HG03565 (cell line): Measurements from ENCODE around the gene FHIT.
"Not testable (repeated sequence)": the region's sequence is repeated elsewhere in the genome, so short reads cannot be mapped to it uniquely, and the experiment has no call there.

Experiments used
- ATAC-seq: cut with Tn5 transposase; IDR thresholded peaks from one replicate; pipeline ENCODE4 v1.9.1; 2021; ENCODE audit warnings: mild to moderate bottlenecking, moderate library complexity; ENCODE audit not compliant: unreplicated experiment

Gene FHIT

GRCh38 chr3:59831394-59831793, 1419.9 kb downstream of the FHIT start:
- ATAC-seq: no peak

DNA sequence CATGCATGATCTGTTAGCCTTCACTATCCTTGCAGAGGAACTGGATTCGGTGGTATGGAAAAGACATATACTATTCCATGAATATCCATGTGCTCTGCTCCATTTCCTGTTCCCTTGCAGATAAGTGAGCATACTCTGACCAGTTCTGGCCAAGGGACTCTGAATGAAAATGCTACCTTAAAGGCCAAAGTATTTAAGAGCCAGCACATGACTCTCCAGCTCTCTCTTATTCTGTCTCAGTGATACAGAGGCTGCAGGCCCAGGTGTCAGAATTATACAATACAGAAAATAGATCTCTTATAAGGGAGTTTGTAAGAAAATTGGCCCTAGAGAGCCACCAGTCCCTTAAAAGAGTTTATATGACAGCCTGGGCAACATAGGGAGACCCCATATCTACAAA, 1421.7 kb downstream of the FHIT start:
- no peak for ATAC-seq

DNA sequence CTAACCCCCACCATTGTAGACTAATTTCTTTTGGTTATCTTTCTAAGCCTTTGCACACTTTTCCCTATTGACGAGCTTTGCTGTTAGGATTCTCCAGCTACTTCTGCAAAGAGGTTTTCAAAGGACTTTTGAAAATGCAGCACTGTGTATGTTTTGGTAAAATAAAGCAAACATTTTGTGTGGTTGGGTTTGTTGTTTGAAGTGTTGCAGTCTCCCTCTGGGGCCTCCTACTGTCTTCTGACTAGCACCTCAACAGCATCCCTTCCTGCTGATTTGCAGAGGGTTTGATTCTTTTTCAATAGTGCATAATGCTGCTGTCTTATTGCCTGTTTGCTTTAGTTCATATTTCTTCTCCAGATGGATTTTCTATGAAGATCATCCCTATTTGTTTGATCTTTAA, 1426.4 kb downstream of the FHIT start:
- no peak for ATAC-seq

- ATAC-seq: no peak
Observed at GRCh38 chr3:59821274-59821673, 1430.0 kb downstream of the FHIT start.

GRCh38 chr3:59820352-59820934, 1430.8 kb downstream of the FHIT start:
- no peak for ATAC-seq

GRCh38 chr3:59818919-59819300, 1432.3 kb downstream of the FHIT start:
- no peak for ATAC-seq

GRCh38 chr3:59818033-59818918, 1433.0 kb downstream of the FHIT start:
- ATAC-seq: no peak

DNA sequence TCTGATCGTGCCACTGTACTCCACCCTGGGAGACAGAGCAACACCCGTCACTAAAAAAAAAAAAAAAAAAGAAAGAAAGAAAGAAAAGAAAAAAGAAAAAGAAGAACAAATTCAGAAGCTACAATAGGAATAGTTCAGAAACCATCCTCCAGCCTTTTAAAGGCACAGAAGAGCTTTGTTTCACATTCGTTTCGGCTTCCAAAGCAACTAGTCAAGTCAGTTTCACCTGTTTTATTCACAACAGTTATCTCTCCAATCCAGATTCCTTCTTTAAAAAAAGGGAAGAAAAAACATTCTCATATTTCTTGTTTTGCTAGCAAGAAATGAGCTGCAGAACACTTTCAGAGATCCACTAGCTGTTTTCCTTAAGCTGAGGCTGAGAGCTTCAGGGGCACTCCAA, 1433.7 kb downstream of the FHIT start:
- ATAC-seq: no peak

DNA sequence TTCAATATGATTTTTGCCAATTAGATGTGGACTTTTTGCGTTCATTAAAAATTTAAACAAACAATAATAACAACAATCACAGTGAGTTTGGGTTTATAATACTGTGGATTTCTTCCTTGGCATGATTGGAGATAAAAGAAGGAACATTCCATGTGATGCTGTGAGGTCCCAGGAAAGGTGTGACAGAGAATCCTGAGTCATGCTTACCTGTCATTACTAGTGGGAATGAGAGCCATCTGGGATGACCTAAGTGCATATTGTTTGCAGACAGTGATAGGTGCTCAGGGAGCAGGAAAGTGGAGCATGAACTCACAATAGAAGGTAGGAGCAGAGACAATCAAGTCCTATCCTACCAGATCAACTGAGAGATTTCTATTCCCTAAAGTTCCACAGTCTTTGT, 1434.9 kb downstream of the FHIT start:
- ATAC-seq: no peak

DNA sequence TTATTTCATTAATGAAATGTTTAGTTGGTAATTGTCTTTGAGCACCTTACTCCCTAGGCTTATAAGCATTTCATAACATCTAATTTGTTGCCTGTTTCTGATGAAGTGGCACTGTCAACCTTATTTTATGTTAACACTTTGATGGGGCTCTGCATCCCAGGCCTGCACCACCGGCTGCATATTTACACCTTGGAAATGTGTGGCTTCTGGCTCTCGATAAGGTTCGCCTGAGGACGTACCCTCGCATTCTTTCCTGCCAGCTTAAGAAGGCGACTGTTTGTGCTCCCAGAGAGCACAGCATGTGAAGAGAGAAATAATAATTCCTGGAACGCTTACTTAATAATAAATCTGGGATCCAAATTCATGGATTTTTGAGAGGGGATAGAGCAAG, 1438.1 kb downstream of the FHIT start:
- ATAC-seq: no peak

GRCh38 chr3:59812237-59813147, 1438.8 kb downstream of the FHIT start:
- no peak for ATAC-seq

- ATAC-seq: no peak
Observed at GRCh38 chr3:59811160-59811559, 1440.1 kb downstream of the FHIT start.

DNA sequence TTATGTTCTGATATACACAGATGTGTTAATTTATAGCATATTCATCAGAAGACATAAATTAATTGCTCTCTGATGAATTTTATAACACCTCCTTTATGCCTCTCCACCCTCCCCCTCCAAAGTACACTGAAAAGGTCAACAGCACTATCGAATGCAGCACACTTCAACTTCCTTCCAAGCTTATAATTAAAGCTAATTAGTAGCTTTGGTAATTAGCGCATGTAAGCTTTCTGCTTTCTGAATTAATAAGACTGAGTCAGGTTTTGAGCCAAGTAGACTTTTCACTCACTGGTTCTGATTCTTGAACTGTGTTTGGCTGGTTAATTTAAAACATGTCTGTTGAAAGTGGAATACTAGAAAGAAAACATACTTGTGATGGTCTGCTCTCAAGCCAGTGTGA, 1440.6 kb downstream of the FHIT start:
- no peak for ATAC-seq

DNA sequence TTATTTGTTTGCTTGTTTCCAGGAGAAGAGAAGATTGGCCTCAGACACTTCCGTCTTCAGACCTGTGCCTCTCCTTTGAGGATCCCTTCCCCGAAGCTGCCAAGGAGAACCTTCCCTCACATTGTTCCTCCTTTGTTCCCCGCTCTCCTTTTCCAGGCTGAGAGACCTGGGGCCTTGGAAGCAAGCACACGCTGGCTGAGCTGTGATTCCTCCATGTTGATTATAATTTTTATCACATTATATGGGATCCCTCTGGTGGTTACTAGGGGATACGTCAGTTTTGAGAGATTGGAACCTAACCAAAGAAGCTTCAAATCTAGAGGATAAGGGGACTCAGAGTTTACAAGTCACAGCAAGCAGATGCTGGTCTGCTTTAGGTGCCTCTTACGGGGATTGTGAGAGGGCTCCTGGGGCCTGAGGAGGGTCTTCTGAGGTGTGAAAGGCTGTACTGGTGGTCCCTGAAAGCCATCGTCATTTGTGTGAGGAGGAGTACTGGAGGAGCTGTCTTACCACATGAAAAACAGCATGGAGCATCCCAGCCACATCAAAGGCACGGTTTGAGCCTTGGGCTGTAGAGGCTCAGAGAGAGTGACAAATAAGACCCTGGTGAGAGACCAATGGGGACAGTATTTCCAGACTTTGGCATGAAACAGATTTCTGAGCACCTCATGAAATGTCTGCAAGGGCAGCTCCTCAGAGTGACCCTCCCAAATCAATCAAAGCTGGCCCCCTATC, 1441.4 kb downstream of the FHIT start:
- ATAC-seq: no peak

DNA sequence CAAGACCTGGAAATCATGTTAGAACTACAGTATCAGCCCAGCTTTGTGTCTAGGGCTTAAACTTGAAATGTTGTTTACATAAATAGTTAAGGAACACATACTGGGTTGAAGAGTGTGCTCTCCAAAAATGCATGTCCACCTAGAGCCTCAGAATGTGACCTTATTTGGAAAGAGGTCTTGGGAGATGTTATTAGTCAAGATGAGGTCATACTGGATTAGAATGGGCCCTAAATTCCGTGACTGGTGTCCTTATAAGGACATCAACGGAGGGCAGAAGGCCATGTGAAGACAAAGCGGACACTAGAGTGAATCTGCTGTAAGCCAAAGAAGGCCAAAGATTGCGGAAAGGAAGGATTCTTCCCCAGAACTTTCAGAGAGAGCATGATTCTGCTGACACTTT, 1442.2 kb downstream of the FHIT start:
- ATAC-seq: no peak

DNA sequence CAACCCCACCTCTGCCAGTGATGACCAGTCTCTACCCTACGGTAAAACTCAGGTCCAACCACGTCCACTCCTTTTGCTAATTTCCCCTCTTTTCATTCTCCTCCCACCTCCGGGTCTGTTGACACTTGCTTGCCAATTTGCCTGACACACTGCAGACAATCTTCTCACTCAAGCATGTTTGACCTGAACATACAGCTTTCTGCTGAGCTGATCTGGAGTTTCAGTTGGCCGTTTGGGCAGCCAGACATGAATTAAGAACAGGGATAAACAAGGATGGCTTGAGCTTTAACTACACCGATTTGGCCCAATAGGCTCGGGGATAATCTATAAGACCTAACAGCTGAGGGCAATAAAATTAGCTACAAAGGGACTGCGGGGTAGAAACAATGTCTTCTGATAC, 1442.8 kb downstream of the FHIT start:
- ATAC-seq: no peak

DNA sequence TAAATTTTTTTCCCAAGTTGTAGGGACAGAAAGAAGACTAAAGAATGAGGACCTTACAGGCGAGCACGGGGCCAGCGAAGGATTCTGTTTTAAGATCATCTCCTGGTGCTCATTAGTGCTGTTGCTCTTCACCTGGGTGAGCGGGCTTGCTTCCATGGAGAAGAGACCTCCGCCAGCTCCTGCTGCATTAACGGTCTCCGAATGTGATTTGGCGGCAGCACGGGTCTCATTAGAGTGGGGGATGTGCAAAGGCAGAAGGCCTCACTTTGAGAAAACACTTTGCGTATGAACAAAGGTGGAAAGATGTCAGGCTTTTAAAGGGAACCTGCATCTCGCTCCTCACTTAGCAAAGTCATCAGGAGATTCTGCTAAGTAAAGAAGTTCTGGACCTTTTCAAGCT, 1448.0 kb downstream of the FHIT start:
- no peak for ATAC-seq

DNA sequence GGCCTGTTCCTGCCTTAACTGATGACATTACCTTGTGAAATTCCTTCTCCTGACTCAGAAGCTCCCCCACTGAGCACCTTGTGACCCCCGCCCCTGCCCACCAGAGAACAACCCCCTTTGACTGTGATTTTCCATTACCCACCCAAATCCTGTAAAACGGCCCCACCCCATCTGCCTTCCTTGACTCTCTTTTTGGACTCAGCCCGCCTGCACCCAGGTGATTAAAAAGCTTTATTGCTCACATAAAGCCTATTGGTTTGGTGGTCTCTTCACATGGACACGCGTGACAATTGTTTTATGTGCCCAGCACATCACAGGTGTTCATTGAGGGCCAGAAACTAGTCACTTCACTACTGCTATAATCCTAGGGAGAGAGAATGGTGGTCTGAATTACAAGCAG, 1448.8 kb downstream of the FHIT start:
- ATAC-seq: not testable (repeated sequence)

- ATAC-seq: no peak
Observed at GRCh38 chr3:59802045-59802444, 1449.2 kb downstream of the FHIT start.

- ATAC-seq: no peak
Observed at GRCh38 chr3:59800481-59800880, 1450.8 kb downstream of the FHIT start.
